Kidney epithelial cell (primary cell): ENCODE measurements around the gene SOST. TPM values are rescaled to one million over a fixed set of nuclear protein-coding genes. Genes with fewer than 3 reads are reported as not detected.

ENCODE experiments used
- DNase-seq: peaks from one replicate; pipeline ENCODE4 v3.0.0-alpha.2; 2010; ENCODE audit warnings: low read depth
- H3K27me3 ChIP-seq: 2 replicates; pipeline ENCODE4 v1.6.0; 2011; ENCODE audit warnings: low read length; ENCODE audit not compliant: control insufficient read depth, insufficient read depth
- H3K36me3 ChIP-seq: 2 replicates; pipeline ENCODE4 v1.5.1; 2011; ENCODE audit warnings: low read length; ENCODE audit not compliant: control insufficient read depth, insufficient read depth
- H3K4me3 ChIP-seq: 2 replicates; pipeline ENCODE4 v1.5.1; 2011; ENCODE audit warnings: low read depth, mild to moderate bottlenecking, control low read depth, low read length
- CTCF ChIP-seq: IDR thresholded peaks from 2 replicates; pipeline ENCODE4 v1.5.1; 2011; ENCODE audit warnings: mild to moderate bottlenecking, moderate library complexity, low read length, control low read depth, inconsistent platforms; ENCODE audit not compliant: insufficient read depth, poor library complexity, severe bottlenecking
- total RNA-seq: library from RNA; depleted of rRNA; stranded (reverse); fragments of >200 nt; gene quantifications from 2 replicates; pipeline ENCODE4 v1.2.3, GENCODE V29; 2015

SOST gene
- total RNA-seq, 1 donor from 2014 or later: not detected

- TF ChIP-seq CTCF: no peak
- DNase-seq: no peak
- Histone ChIP-seq H3K4me3 (no peak overlapping the region), H3K36me3 (no peaks in the 10 kb centered on the region), H3K27me3 (no peaks in the 10 kb centered on the region)
Observed at GRCh38 chr17:43787728-43788127, 29.1 kb upstream of the SOST start.

- Histone ChIP-seq H3K36me3 (no peaks in the 10 kb centered on the region), H3K27me3 (no peaks in the 10 kb centered on the region), H3K4me3 (no peak overlapping the region)
- no peak for DNase-seq
- TF ChIP-seq CTCF: no peak
Observed at GRCh38 chr17:43784628-43785101, 26.1 kb upstream of the SOST start.

- no peak for DNase-seq
- H3K36me3 ChIP-seq: no peaks in the 10 kb centered on the region
- no peak for TF ChIP-seq CTCF
- H3K27me3 ChIP-seq: no peaks in the 10 kb centered on the region
- no peak overlapping the region for H3K4me3 ChIP-seq
Observed at GRCh38 chr17:43784068-43784467, 25.5 kb upstream of the SOST start.

- no peak overlapping the region for H3K4me3 ChIP-seq
- no peak for TF ChIP-seq CTCF
- no peaks in the 10 kb centered on the region for H3K36me3 ChIP-seq
- H3K27me3 ChIP-seq: no peaks in the 10 kb centered on the region
- DNase-seq: no peak
Observed at GRCh38 chr17:43782913-43783680, 24.5 kb upstream of the SOST start.

- Histone ChIP-seq H3K27me3 (no peaks in the 10 kb centered on the region), H3K36me3 (no peaks in the 10 kb centered on the region), H3K4me3 (peak within 1 kb of the TSS; percentile 96)
- TF ChIP-seq CTCF: no peak
- DNase-seq: no peak
Observed at GRCh38 chr17:43780135-43780534, 21.5 kb upstream of the SOST start, which contains the start of gene CFAP97D1. Gene CFAP97D1 (plus strand): TSS chr17:43780435. CDS start chr17:43780463, 28 bp downstream.
